IMR-90 (cell line): ENCODE measurements around the gene CNDP1. TPM values are rescaled to one million over a fixed set of nuclear protein-coding genes. Genes with fewer than 3 reads are reported as not detected.

Experiments used
- ATAC-seq: fragments of 200-7000 bp; cut with Tn5 transposase; 2 replicates; pipeline ENCODE4 v1.9.1; 2020; ENCODE audit warnings: low read depth, mild to moderate bottlenecking, moderate library complexity
- BruUV-seq: library from RNA; stranded (reverse); fragments of 400-500 nt; replicated peaks from 2 replicates; lab custom pipeline; 2021; lab: Mats Ljungman, UMichigan
- CTCF ChIA-PET: fragments of 300-600 bp; formaldehyde crosslinking; extraction: SDS; loops from one replicate; lab custom pipeline; 2021; ENCODE audit warnings: antibody characterized with exemption; lab: Yijun Ruan, JAX
- POLR2A ChIA-PET: fragments of 300-600 bp; sonication (Branson Sonifier 250); formaldehyde crosslinking; loops from one replicate; lab custom pipeline; 2022; ENCODE audit warnings: antibody characterized with exemption; ENCODE audit not compliant: unreplicated experiment; lab: Charles Lee
- DNase-seq: peaks from one replicate; pipeline ENCODE4 v3.0.0; 2013
- H2AFZ ChIP-seq: replicated peaks from 2 replicates; pipeline ENCODE3; 2013; ENCODE audit warnings: low read length, mild to moderate bottlenecking; ENCODE audit not compliant: poor library complexity
- H2AK5ac ChIP-seq: 2 replicates; pipeline ENCODE4 v1.6.1; 2013; ENCODE audit warnings: low read depth, low read length, inconsistent platforms
- H2AK9ac ChIP-seq: replicated peaks from 2 replicates; pipeline ENCODE3; 2013; ENCODE audit warnings: mild to moderate bottlenecking, low read depth, low read length, moderate library complexity; ENCODE audit not compliant: poor library complexity
- H2BK120ac ChIP-seq: 2 replicates; pipeline ENCODE4 v1.6.1; 2013; ENCODE audit warnings: low read depth, low read length, inconsistent platforms
- H2BK15ac ChIP-seq: 3 replicates; pipeline ENCODE4 v1.6.1; 2013; ENCODE audit warnings: low read depth, low read length, inconsistent platforms
- H2BK20ac ChIP-seq: 2 replicates; pipeline ENCODE4 v1.6.1; 2013; ENCODE audit warnings: low read depth, mild to moderate bottlenecking, inconsistent platforms, low read length, moderate library complexity
- H2BK5ac ChIP-seq: 2 replicates; pipeline ENCODE4 v1.6.1; 2013; ENCODE audit warnings: mild to moderate bottlenecking, low read depth, low read length, inconsistent platforms; ENCODE audit not compliant: poor library complexity, severe bottlenecking
- H3K14ac ChIP-seq: replicated peaks from 2 replicates; pipeline ENCODE4 v1.6.1; 2013; ENCODE audit warnings: low read depth, low read length, inconsistent platforms
- H3K18ac ChIP-seq: 2 replicates; pipeline ENCODE4 v1.6.1; 2013; ENCODE audit warnings: low read depth, low read length, control low read depth
- H3K23ac ChIP-seq: 2 replicates; pipeline ENCODE4 v1.6.1; 2013; ENCODE audit warnings: low read depth, low read length, inconsistent platforms
- H3K27ac ChIP-seq: 2 replicates; pipeline ENCODE4 v1.5.1; 2013; ENCODE audit warnings: mild to moderate bottlenecking, control low read depth, low read length; ENCODE audit not compliant: insufficient read depth
- H3K27me3 ChIP-seq: 2 replicates; pipeline ENCODE4 v1.6.1; 2013; ENCODE audit warnings: low read length; ENCODE audit not compliant: control insufficient read depth, insufficient read depth
- H3K36me3 ChIP-seq: 2 replicates; pipeline ENCODE4 v1.6.1; 2013; ENCODE audit warnings: low read length, mixed read lengths; ENCODE audit not compliant: control insufficient read depth, insufficient read depth
- H3K4ac ChIP-seq: 2 replicates; pipeline ENCODE4 v1.6.1; 2013; ENCODE audit warnings: low read depth, low read length, inconsistent platforms
- H3K4me1 ChIP-seq: 2 replicates; pipeline ENCODE4 v1.6.1; 2013; ENCODE audit warnings: low read length, mixed read lengths; ENCODE audit not compliant: control insufficient read depth, insufficient read depth
- H3K4me2 ChIP-seq: 2 replicates; pipeline ENCODE4 v1.6.1; 2013; ENCODE audit warnings: low read depth, mild to moderate bottlenecking, control low read depth, low read length, moderate library complexity
- H3K4me3 ChIP-seq: 2 replicates; pipeline ENCODE4 v1.5.1; 2013; ENCODE audit warnings: low read depth, mild to moderate bottlenecking, control low read depth, low read length, moderate library complexity; ENCODE audit not compliant: insufficient read depth
- H3K56ac ChIP-seq: 2 replicates; pipeline ENCODE4 v1.6.1; 2013; ENCODE audit warnings: low read length, inconsistent platforms; ENCODE audit not compliant: insufficient read depth; ENCODE audit errors: extremely low read depth
- H3K79me1 ChIP-seq, 2 experiments: 2 replicates each; pipeline ENCODE4 v1.6.1; 2013; ENCODE audit warnings: low read length in 2 of 2, inconsistent platforms in 1 of 2, low read depth in 1 of 2
- H3K9ac ChIP-seq: 2 replicates; pipeline ENCODE4 v1.6.1; 2013; ENCODE audit warnings: low read depth, low read length, control low read depth
- H3K9me1 ChIP-seq: 2 replicates; pipeline ENCODE4 v1.6.1; 2013; ENCODE audit warnings: low read length, inconsistent platforms; ENCODE audit not compliant: insufficient read depth
- H3K9me3 ChIP-seq: 2 replicates; pipeline ENCODE4 v1.6.1; 2013; ENCODE audit warnings: low read length; ENCODE audit not compliant: control insufficient read depth, insufficient read depth
- H4K20me1 ChIP-seq: 2 replicates; pipeline ENCODE4 v1.6.1; 2013; ENCODE audit warnings: low read length, inconsistent platforms; ENCODE audit not compliant: insufficient read depth
- H4K5ac ChIP-seq: 2 replicates; pipeline ENCODE4 v1.6.1; 2013; ENCODE audit warnings: mild to moderate bottlenecking, low read depth, low read length, control low read depth
- H4K8ac ChIP-seq, 2 experiments: 2 replicates each; pipeline ENCODE4 v1.6.1; 2013; ENCODE audit warnings: low read depth in 2 of 2, low read length in 2 of 2, control low read depth in 1 of 2, inconsistent platforms in 1 of 2
- H4K91ac ChIP-seq: 2 replicates; pipeline ENCODE4 v1.6.1; 2013; ENCODE audit warnings: low read depth, low read length, inconsistent platforms; ENCODE audit not compliant: insufficient read depth
- ELK1 ChIP-seq: fragments of 150-350 bp; IDR thresholded peaks from 2 replicates; pipeline ENCODE4 v1.6.1; 2016; ENCODE audit warnings: low read depth, mild to moderate bottlenecking, low read length, moderate library complexity, borderline replicate concordance
- WGBS, 2 experiments: methylation state at CpG; one replicate each; pipeline versions ENCODE4 v1.1.5 to v1.1.7; 2013; ENCODE audit warnings: missing lambda C conversion rate in 2 of 2; ENCODE audit not compliant: insufficient read length in 1 of 2; ENCODE audit errors: extremely low coverage in 2 of 2; 5-methylcytosine and 5-hydroxymethylcytosine counted together
- dilution Hi-C: fragments of 300-500 bp; cut with HindIII; formaldehyde crosslinking; loops from one replicate; pipeline ENCODE4 v1.14.3; 2018; ENCODE audit warnings: low sequenced_read_pairs; ENCODE audit not compliant: unreplicated experiment
- in situ Hi-C: fragments of 300-500 bp; cut with MboI; formaldehyde crosslinking; loops from 3 replicates; pipeline ENCODE4 v1.14.3; 2019; ENCODE audit warnings: low sequenced_read_pairs, inconsistent platforms, mixed read lengths
- intact Hi-C: fragments of 100-400 bp; cut with micrococcal nuclease; formaldehyde crosslinking; loops from 2 replicates; pipeline ENCODE4 v1.10.0; 2022
- polyA plus RNA-seq, 3 experiments: library from polyadenylated mRNA; depleted of rRNA; stranded (reverse); fragments of >200 nt; gene quantifications; 2 replicates each; pipeline ENCODE4 v1.2.3, GENCODE V29; 2012; ENCODE audit warnings: low replicate concordance in 1 of 3
- total RNA-seq: library from RNA; depleted of rRNA; stranded (reverse); fragments of >200 nt; gene quantifications from 2 replicates; pipeline ENCODE4 v1.2.3, GENCODE V29; 2012

Gene CNDP1
- total and polyA plus RNA-seq, 2 of the 4 experiments (the other 2 are of a cell fraction) = not detected

- Histone ChIP-seq H3K9me1 (no peaks in the 10 kb centered on the region), H4K5ac (no peak overlapping the region), H3K14ac (no peak overlapping the region), H3K4ac (no peak overlapping the region), H3K27ac (no peak overlapping the region), H3K18ac (no peak overlapping the region), H2AFZ (no peak overlapping the region), H3K79me1 (no peaks in the 10 kb centered on the region), H3K4me3 (no peak overlapping the region), H2BK20ac (no peak overlapping the region), H3K4me2 (no peak overlapping the region), H2BK15ac (no peak overlapping the region), H3K36me3 (no peaks in the 10 kb centered on the region), H2AK5ac (no peak overlapping the region), H3K56ac (no peak overlapping the region), H3K9ac (no peak overlapping the region), H3K27me3 (peaks cover 16% of the 10 kb centered on the region), H3K23ac (no peak overlapping the region), H3K9me3 (no peaks in the 10 kb centered on the region), H2BK120ac (no peak overlapping the region), H3K4me1 (no peaks in the 10 kb centered on the region), H2BK5ac (no peak overlapping the region), H4K20me1 (no peaks in the 10 kb centered on the region), H4K91ac (no peak overlapping the region), H2AK9ac (no peak overlapping the region), H4K8ac (no peak overlapping the region)
- TF ChIP-seq ELK1 = no peak
- BruUV-seq = no TSS peak
- 82% methylated on average over 10 of the region's 25 CpGs; no CpG with 5 or more reads in 1 of the 2 experiments for WGBS, 2 experiments
- DNase-seq (no peak), ATAC-seq (no peak)
- dilution Hi-C loops (no loop called here), intact Hi-C loops (no loop called here), in situ Hi-C loops (no loop called here)
- POLR2A ChIA-PET = no interaction called here
- CTCF ChIA-PET = no interaction called here
Measured at GRCh38 chr18:74529811-74530583, 4.3 kb upstream of the CNDP1 start.
